Panc1 (cell line): ENCODE data around the gene MSI2. TPM values are rescaled to one million over a fixed set of nuclear protein-coding genes. Genes with fewer than 3 reads are reported as not detected.

Experiments used
- ATAC-seq: fragments of 200-7000 bp; cut with Tn5 transposase; 2 replicates; pipeline ENCODE4 v1.9.1; 2020; ENCODE audit warnings: mild to moderate bottlenecking, moderate library complexity
- BruUV-seq: library from RNA; stranded (reverse); fragments of 400-500 nt; replicated peaks from 2 replicates; lab custom pipeline; 2021; lab: Mats Ljungman, UMichigan
- CTCF ChIA-PET: fragments of 300-600 bp; sonication (Branson Sonifier 250); formaldehyde crosslinking; loops from one replicate; lab custom pipeline; 2022; ENCODE audit warnings: antibody characterized with exemption; lab: Charles Lee
- POLR2A ChIA-PET: fragments of 300-600 bp; sonication (Branson Sonifier 250); formaldehyde crosslinking; loops from one replicate; lab custom pipeline; 2022; ENCODE audit warnings: antibody characterized with exemption; lab: Charles Lee
- DNase-seq: peaks from one replicate; pipeline ENCODE4 v3.0.0-alpha.2; 2010; ENCODE audit warnings: low read depth, low spot score
- H3K27ac ChIP-seq: 2 replicates; pipeline ENCODE4 v1.5.1; 2011; ENCODE audit warnings: mild to moderate bottlenecking, low read length, inconsistent platforms
- H3K27me3 ChIP-seq: fragments of 200-500 bp; sonication (Bioruptor generic); 2 replicates; pipeline ENCODE4 v1.6.0; 2014; ENCODE audit warnings: low read length, inconsistent platforms; ENCODE audit not compliant: control insufficient read depth, insufficient read depth
- H3K36me3 ChIP-seq: fragments of 200-500 bp; sonication (Bioruptor generic); 2 replicates; pipeline ENCODE4 v1.5.1; 2014; ENCODE audit warnings: inconsistent platforms, mild to moderate bottlenecking, low read length, moderate library complexity; ENCODE audit not compliant: control insufficient read depth, insufficient read depth
- H3K4me1 ChIP-seq: 2 replicates; pipeline ENCODE4 v1.5.1; 2011; ENCODE audit warnings: inconsistent platforms, mild to moderate bottlenecking, low read length, moderate library complexity; ENCODE audit not compliant: control insufficient read depth, insufficient read depth
- H3K4me3 ChIP-seq, 2 experiments: 2 replicates each; pipeline ENCODE4 v1.5.1; 2011 to 2012; ENCODE audit warnings: low read depth in 2 of 2, low read length in 2 of 2, mild to moderate bottlenecking in 2 of 2, inconsistent platforms in 1 of 2, moderate library complexity in 1 of 2
- H3K9me3 ChIP-seq: fragments of 200-500 bp; sonication (Bioruptor generic); 2 replicates; pipeline ENCODE4 v1.5.1; 2014; ENCODE audit warnings: low read depth, mild to moderate bottlenecking, inconsistent platforms, low read length, moderate library complexity; ENCODE audit not compliant: control insufficient read depth, insufficient read depth
- POLR2AphosphoS5 ChIP-seq: IDR thresholded peaks from 2 replicates; pipeline ENCODE4 v1.6.1; 2012; ENCODE audit warnings: mild to moderate bottlenecking, low read depth, low read length, moderate library complexity
- REST ChIP-seq, 2 experiments: IDR thresholded peaks; 2 replicates each; pipeline ENCODE4 v1.6.1; 2011 to 2012; ENCODE audit warnings: low read depth in 2 of 2, control low read depth in 1 of 2, low read length in 1 of 2, mild to moderate bottlenecking in 1 of 2, moderate library complexity in 1 of 2; ENCODE audit not compliant: insufficient read depth in 1 of 2
- SIN3A ChIP-seq: IDR thresholded peaks from 2 replicates; pipeline ENCODE4 v1.6.1; 2012; ENCODE audit warnings: low read depth, mild to moderate bottlenecking, low read length, moderate library complexity, borderline replicate concordance; ENCODE audit not compliant: insufficient read depth
- TCF7L2 ChIP-seq: IDR thresholded peaks from 2 replicates; pipeline ENCODE4 v1.6.1; 2011; ENCODE audit warnings: mild to moderate bottlenecking, low read depth, low read length, inconsistent platforms
- in situ Hi-C: cut with HindIII; loops from 2 replicates; pipeline ENCODE4 v1.10.0; 2016; ENCODE audit warnings: low sequenced_read_pairs, low pct_unique_long_range_greater_than_20kb
- intact Hi-C: fragments of 100-400 bp; cut with micrococcal nuclease; formaldehyde crosslinking; loops from one replicate; pipeline ENCODE4 v1.10.0; 2022; ENCODE audit not compliant: unreplicated experiment
- total RNA-seq: library from RNA; stranded (reverse); gene quantifications from one replicate; pipeline ENCODE4 v1.2.1, GENCODE V29; 2021; ENCODE audit not compliant: unreplicated experiment
- TF ChIP-seq, protein P1 (sequence below): fragments of 450-650 bp; IDR thresholded peaks from 2 replicates; pipeline ENCODE4 v1.5.1; 2017; ENCODE audit warnings: mild to moderate bottlenecking

MSI2 gene
- total RNA-seq, 1 experiment from 2014 or later = 38.5 TPM

GRCh38 chr17:57327176-57327970 is 71.0 kb downstream of the MSI2 start:
- intact Hi-C loops (no loop called here), in situ Hi-C loops (no loop called here)
- DNase-seq (no peak), ATAC-seq (no peak)
- Histone ChIP-seq H3K9me3 (no peaks in the 10 kb centered on the region), H3K27ac (no peak overlapping the region), H3K4me3 (no peak overlapping the region), H3K27me3 (no peaks in the 10 kb centered on the region), H3K4me1 (no peaks in the 10 kb centered on the region), H3K36me3 (no peaks in the 10 kb centered on the region)
- ChIA-PET CTCF (no interaction called here), POLR2A (no interaction called here)
- no peak for TF ChIP-seq POLR2AphosphoS5
- TF ChIP-seq, protein P1, sequence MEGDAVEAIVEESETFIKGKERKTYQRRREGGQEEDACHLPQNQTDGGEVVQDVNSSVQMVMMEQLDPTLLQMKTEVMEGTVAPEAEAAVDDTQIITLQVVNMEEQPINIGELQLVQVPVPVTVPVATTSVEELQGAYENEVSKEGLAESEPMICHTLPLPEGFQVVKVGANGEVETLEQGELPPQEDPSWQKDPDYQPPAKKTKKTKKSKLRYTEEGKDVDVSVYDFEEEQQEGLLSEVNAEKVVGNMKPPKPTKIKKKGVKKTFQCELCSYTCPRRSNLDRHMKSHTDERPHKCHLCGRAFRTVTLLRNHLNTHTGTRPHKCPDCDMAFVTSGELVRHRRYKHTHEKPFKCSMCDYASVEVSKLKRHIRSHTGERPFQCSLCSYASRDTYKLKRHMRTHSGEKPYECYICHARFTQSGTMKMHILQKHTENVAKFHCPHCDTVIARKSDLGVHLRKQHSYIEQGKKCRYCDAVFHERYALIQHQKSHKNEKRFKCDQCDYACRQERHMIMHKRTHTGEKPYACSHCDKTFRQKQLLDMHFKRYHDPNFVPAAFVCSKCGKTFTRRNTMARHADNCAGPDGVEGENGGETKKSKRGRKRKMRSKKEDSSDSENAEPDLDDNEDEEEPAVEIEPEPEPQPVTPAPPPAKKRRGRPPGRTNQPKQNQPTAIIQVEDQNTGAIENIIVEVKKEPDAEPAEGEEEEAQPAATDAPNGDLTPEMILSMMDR = no peak
- no peak for TF ChIP-seq REST (IDR thresholded peaks at IDR 0.05; ENCODE audit: insufficient read depth in 1 of 2, low read depth in 2 of 2, low read length in 1 of 2)
- TF ChIP-seq TCF7L2 = no peak
- no peak for TF ChIP-seq SIN3A
- BruUV-seq = no TSS peak

GRCh38 chr17:57328109-57328882 is 72.0 kb downstream of the MSI2 start:
- ATAC-seq = no peak
- intact Hi-C loops = no loop called here

More at GRCh38 chr17:57328109-57328882, 72.0 kb downstream of the MSI2 start:
- H3K9me3 ChIP-seq = no peaks in the 10 kb centered on the region
- H3K4me1 ChIP-seq = no peaks in the 10 kb centered on the region
- H3K27ac ChIP-seq = no peak overlapping the region
- CTCF ChIA-PET = no interaction called here
- no peaks in the 10 kb centered on the region for H3K27me3 ChIP-seq
- POLR2A ChIA-PET = no interaction called here
- in situ Hi-C loops = no loop called here
- DNase-seq = no peak
- no peaks in the 10 kb centered on the region for H3K36me3 ChIP-seq
- no peak overlapping the region for H3K4me3 ChIP-seq
- TF ChIP-seq REST (IDR thresholded peaks at IDR 0.05; ENCODE audit: insufficient read depth in 1 of 2, low read depth in 2 of 2, low read length in 1 of 2) (no peak), POLR2AphosphoS5 (no peak)
- no TSS peak for BruUV-seq
